ENCODE results near the gene KRTAP2-1. TPM values are rescaled to one million over a fixed set of nuclear protein-coding genes. Genes with fewer than 3 reads are reported as not detected.

KRTAP2-1 gene
- total RNA-seq, 6 experiments from 2014 or later, result 0.38 TPM; not detected in 5

GRCh38 chr17:41010441-41010840 is 36.7 kb downstream of the KRTAP2-1 start:
- Mint-ChIP-seq H3K27ac (no peak overlapping the region), H3K4me1 (ENCODE audit: low read depth) (peaks cover 32% of the 10 kb centered on the region), H3K9me3 (no peaks in the 10 kb centered on the region), H3K36me3 (ENCODE audit: low read depth) (no peaks in the 10 kb centered on the region), H3K27me3 (ENCODE audit: insufficient read depth) (no peaks in the 10 kb centered on the region), H3K4me3 (no peak overlapping the region)
- DNase-seq, result no peak
- TF ChIP-seq, protein P1, sequence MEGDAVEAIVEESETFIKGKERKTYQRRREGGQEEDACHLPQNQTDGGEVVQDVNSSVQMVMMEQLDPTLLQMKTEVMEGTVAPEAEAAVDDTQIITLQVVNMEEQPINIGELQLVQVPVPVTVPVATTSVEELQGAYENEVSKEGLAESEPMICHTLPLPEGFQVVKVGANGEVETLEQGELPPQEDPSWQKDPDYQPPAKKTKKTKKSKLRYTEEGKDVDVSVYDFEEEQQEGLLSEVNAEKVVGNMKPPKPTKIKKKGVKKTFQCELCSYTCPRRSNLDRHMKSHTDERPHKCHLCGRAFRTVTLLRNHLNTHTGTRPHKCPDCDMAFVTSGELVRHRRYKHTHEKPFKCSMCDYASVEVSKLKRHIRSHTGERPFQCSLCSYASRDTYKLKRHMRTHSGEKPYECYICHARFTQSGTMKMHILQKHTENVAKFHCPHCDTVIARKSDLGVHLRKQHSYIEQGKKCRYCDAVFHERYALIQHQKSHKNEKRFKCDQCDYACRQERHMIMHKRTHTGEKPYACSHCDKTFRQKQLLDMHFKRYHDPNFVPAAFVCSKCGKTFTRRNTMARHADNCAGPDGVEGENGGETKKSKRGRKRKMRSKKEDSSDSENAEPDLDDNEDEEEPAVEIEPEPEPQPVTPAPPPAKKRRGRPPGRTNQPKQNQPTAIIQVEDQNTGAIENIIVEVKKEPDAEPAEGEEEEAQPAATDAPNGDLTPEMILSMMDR (IDR thresholded peaks at IDR 0.05), result no peak

DNA sequence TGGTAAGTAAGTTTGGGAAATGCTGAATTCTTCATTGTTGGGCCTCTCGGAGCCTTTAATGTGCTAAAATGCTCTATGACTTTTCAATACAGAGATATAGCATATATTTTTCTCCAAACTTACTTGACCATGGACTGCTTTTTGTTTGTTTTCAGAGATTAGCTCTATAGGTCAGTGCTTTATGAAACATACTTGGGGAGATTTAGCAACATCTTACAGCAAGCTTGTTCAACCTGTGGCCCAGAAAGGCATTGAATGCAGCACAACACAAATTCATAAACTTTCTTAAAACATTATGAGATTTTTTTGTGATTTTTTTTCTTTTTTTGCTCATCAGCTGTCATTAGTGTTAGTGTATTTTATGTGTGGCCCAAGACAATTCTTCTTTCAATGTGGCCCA is 37.2 kb downstream of the KRTAP2-1 start:
- no peaks in the 10 kb centered on the region for H3K27me3 Mint-ChIP-seq (ENCODE audit: insufficient read depth)
- H3K9me3 Mint-ChIP-seq, result no peaks in the 10 kb centered on the region
- H3K27ac Mint-ChIP-seq, result no peak overlapping the region
- no peak overlapping the region for H3K4me3 Mint-ChIP-seq
- peaks cover 32% of the 10 kb centered on the region for H3K4me1 Mint-ChIP-seq (ENCODE audit: low read depth)
- TF ChIP-seq, protein P1 (IDR thresholded peaks at IDR 0.05), result no peak
- H3K36me3 Mint-ChIP-seq (ENCODE audit: low read depth), result no peaks in the 10 kb centered on the region
- DNase-seq, result no peak

DNA sequence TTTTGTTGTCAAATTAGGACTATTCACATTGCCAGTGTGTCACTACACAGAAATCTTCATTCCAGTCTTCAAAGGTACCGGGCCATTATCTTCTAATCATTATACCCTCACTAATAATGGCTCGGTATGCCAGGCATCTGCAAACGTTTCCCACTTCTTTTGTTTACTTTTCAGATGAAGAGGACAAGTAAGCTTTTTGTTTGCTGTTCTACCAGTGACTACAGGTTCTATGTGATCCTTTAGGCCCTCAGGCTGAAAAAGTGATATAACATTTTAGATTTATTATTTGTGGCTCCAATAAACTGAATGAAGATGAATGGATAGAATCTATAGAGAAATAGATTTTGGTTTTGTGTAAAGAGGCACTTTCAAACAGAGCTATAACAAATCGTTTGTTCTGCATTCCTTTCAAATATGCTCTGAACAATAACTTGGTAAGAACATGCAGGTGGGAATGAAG is 37.8 kb downstream of the KRTAP2-1 start:
- H3K27ac Mint-ChIP-seq, result no peak overlapping the region
- TF ChIP-seq, protein P1 (IDR thresholded peaks at IDR 0.05), result no peak
- no peak for DNase-seq

DNA sequence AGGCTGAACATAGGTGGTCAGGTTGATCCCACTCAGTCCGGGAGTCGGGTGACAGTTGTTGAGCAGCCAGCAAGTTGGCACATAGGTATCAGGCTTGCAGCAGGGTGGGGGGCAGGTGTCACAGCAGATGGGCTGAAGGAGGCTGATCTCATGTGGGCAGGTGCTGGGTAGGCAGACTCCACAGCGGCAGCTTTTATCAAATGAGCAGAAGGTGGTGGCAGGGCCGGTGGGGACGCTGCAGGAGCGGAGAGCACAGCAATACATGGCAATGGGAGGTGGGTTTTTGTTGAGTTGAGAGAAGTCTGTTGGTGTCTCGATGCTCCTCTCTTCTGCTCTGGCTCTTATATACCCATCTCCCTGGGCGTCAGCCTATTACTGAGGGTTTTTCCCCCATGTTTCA is 38.3 kb downstream of the KRTAP2-1 start, which contains the start of gene KRTAP3-1:
KRTAP3-1 (minus strand) TSS at position 318 of the 400 bp plus-strand sequence; CDS start at position 264, 54 bp downstream.
- DNase-seq, result no peak
- no peak within 1 kb of the TSS for H3K27ac Mint-ChIP-seq
- TF ChIP-seq, protein P1 (IDR thresholded peaks at IDR 0.05), result no peak
- no peaks in the 10 kb centered on the region for H3K9me3 Mint-ChIP-seq
- no peaks in the 10 kb centered on the region for H3K27me3 Mint-ChIP-seq (ENCODE audit: insufficient read depth)
- peaks cover 31% of the 10 kb centered on the region for H3K4me1 Mint-ChIP-seq (ENCODE audit: low read depth)
- no peak within 1 kb of the TSS for H3K4me3 Mint-ChIP-seq
- no peaks in the 10 kb centered on the region for H3K36me3 Mint-ChIP-seq (ENCODE audit: low read depth)

More for the DNA sequence above, 37.8 kb downstream of the KRTAP2-1 start:
- no peaks in the 10 kb centered on the region for H3K27me3 Mint-ChIP-seq (ENCODE audit: insufficient read depth)
- peaks cover 32% of the 10 kb centered on the region for H3K4me1 Mint-ChIP-seq (ENCODE audit: low read depth)
- no peaks in the 10 kb centered on the region for H3K36me3 Mint-ChIP-seq (ENCODE audit: low read depth)
- H3K4me3 Mint-ChIP-seq, result no peak overlapping the region
- H3K9me3 Mint-ChIP-seq, result no peaks in the 10 kb centered on the region

GRCh38 chr17:41004397-41004796 is 42.7 kb downstream of the KRTAP2-1 start:
- TF ChIP-seq, protein P1 (IDR thresholded peaks at IDR 0.05), result no peak
- DNase-seq, result no peak
- Mint-ChIP-seq H3K4me1 (ENCODE audit: low read depth) (peaks cover 30% of the 10 kb centered on the region), H3K36me3 (ENCODE audit: low read depth) (no peaks in the 10 kb centered on the region), H3K27ac (no peak overlapping the region), H3K4me3 (no peak overlapping the region), H3K9me3 (no peaks in the 10 kb centered on the region), H3K27me3 (ENCODE audit: insufficient read depth) (no peaks in the 10 kb centered on the region)

- Mint-ChIP-seq H3K4me1 (ENCODE audit: low read depth) (peaks cover 25% of the 10 kb centered on the region), H3K27me3 (ENCODE audit: insufficient read depth) (no peaks in the 10 kb centered on the region), H3K9me3 (no peaks in the 10 kb centered on the region), H3K4me3 (no peak overlapping the region), H3K27ac (no peak overlapping the region), H3K36me3 (ENCODE audit: low read depth) (no peaks in the 10 kb centered on the region)
- TF ChIP-seq, protein P1 (IDR thresholded peaks at IDR 0.05), result no peak
- DNase-seq, result no peak
Measured at GRCh38 chr17:41003926-41004325, 43.2 kb downstream of the KRTAP2-1 start.

Measured in HFFc6 (cell line).